Esophagus squamous epithelium (tissue), 5 donors: ENCODE data around the gene L1CAM. TPM values are rescaled to one million over a fixed set of nuclear protein-coding genes. Genes with fewer than 3 reads are reported as not detected.

Experiments
- DNase-seq: peaks from one replicate; lab custom pipeline; 2025; lab: John Stamatoyannopoulos, UW
- H3K27ac ChIP-seq, 4 donors: fragments of 200-600 bp; sonication (generic); one replicate each; pipeline ENCODE4 v1.5.1; 2016 to 2019; ENCODE audit warnings: mild to moderate bottlenecking in 1 of 4
- H3K27me3 ChIP-seq, 4 donors: fragments of 200-600 bp; sonication (generic); 1 replicate in 3 of 4; 2 replicates in 1 of 4; pipeline versions ENCODE4 v1.5.1 to v1.6.0; 2017 to 2021; ENCODE audit warnings: antibody characterized with exemption in 1 of 4
- H3K36me3 ChIP-seq, 3 donors: fragments of 200-600 bp; sonication (generic); one replicate each; pipeline ENCODE4 v1.5.1; 2016 to 2019
- H3K4me1 ChIP-seq, 3 donors: fragments of 200-600 bp; sonication (generic); one replicate each; pipeline ENCODE4 v1.5.1; 2017 to 2019
- H3K4me3 ChIP-seq, 4 donors: fragments of 200-600 bp; sonication (generic); 1 replicate in 3 of 4; 2 replicates in 1 of 4; pipeline ENCODE4 v1.5.1; 2016 to 2019; ENCODE audit warnings: mild to moderate bottlenecking in 2 of 4, moderate library complexity in 1 of 4
- H3K9me3 ChIP-seq, 3 donors: fragments of 200-600 bp; sonication (generic); one replicate each; pipeline ENCODE4 v1.5.1; 2016 to 2019
- CTCF ChIP-seq, 6 experiments: fragments of 450-650 bp in 4 of 6; fragments of 200-600 bp in 2 of 6; sonication (generic) in 2 of 6; IDR thresholded peaks; one replicate each; pipeline ENCODE4 v1.5.1; 2016 to 2019; ENCODE audit warnings: antibody characterized with exemption in 6 of 6, mild to moderate bottlenecking in 4 of 6, moderate library complexity in 4 of 6
- POLR2A ChIP-seq, 4 donors: fragments of 450-650 bp; IDR thresholded peaks; one replicate each; pipeline ENCODE4 v1.6.1; 2017; ENCODE audit warnings: antibody characterized with exemption in 4 of 4, mild to moderate bottlenecking in 4 of 4, moderate library complexity in 3 of 4
- WGBS, 2 donors: methylation state at CpG; one replicate each; pipeline ENCODE4 v1.1.5; 2018; 5-methylcytosine and 5-hydroxymethylcytosine counted together
- intact Hi-C: fragments of 100-400 bp; cut with DNase I; formaldehyde crosslinking; loops from one replicate; pipeline ENCODE4 v1.15.0; 2022
- total RNA-seq, 4 donors: library from RNA; depleted of rRNA; stranded (reverse); fragments of >200 nt; gene quantifications; one replicate each; pipeline ENCODE4 v1.1.0, GENCODE V29; 2016
- donor health status: DM: yes; HTN: yes; CAD: no.

Gene L1CAM
- total RNA-seq, 4 donors from 2014 or later: 0.35 to 3.2 (median 1.3) TPM

GRCh38 chrX:153857348-153857903, 28.5 kb downstream of the L1CAM start:
- no peaks in the 10 kb centered on the region for H3K9me3 ChIP-seq
- TF ChIP-seq POLR2A (IDR thresholded peaks at IDR 0.05) (no peak), CTCF (IDR thresholded peaks at IDR 0.05) (no peak)
- no peak overlapping the region for H3K27ac ChIP-seq
- intact Hi-C loops: no loop called here
- peaks cover 0 to 4% (median 2%) of the 10 kb centered on the region in 4 donors for H3K27me3 ChIP-seq
- no peaks in the 10 kb centered on the region for H3K36me3 ChIP-seq
- no peak overlapping the region for H3K4me3 ChIP-seq
- WGBS, 2 donors: 57 to 60% methylated on average over 1 of the region's 2 CpGs
- no peak for DNase-seq
- no peaks in the 10 kb centered on the region for H3K4me1 ChIP-seq

- Histone ChIP-seq H3K9me3 (no peaks in the 10 kb centered on the region), H3K36me3 (no peaks in the 10 kb centered on the region), H3K27ac (no peak overlapping the region), H3K27me3 (peaks cover 0 to 4% (median 0%) of the 10 kb centered on the region in 4 donors), H3K4me1 (no peaks in the 10 kb centered on the region), H3K4me3 (no peak overlapping the region)
- TF ChIP-seq POLR2A (IDR thresholded peaks at IDR 0.05): no peak
- no peak for TF ChIP-seq CTCF (IDR thresholded peaks at IDR 0.05)
- intact Hi-C loops: no loop called here
- DNase-seq: no peak
- WGBS, 2 donors: 67 to 91% methylated on average over 3 to 9 of the region's 9 CpGs
Observed at GRCh38 chrX:153854702-153855101, 31.3 kb downstream of the L1CAM start.

GRCh38 chrX:153853902-153854267, 32.1 kb downstream of the L1CAM start:
- 93% methylated on average over 3 of the region's 3 CpGs; no CpG with 5 or more reads in 1 of the 2 donors for WGBS, 2 donors
- Histone ChIP-seq H3K4me3 (no peak overlapping the region), H3K4me1 (no peaks in the 10 kb centered on the region), H3K36me3 (no peaks in the 10 kb centered on the region), H3K27me3 (peaks cover 0 to 4% (median 0%) of the 10 kb centered on the region in 4 donors), H3K9me3 (no peaks in the 10 kb centered on the region), H3K27ac (no peak overlapping the region)
- DNase-seq: no peak
- intact Hi-C loops: no loop called here
- TF ChIP-seq POLR2A (IDR thresholded peaks at IDR 0.05): no peak
- no peak for TF ChIP-seq CTCF (IDR thresholded peaks at IDR 0.05)

- Histone ChIP-seq H3K36me3 (no peaks in the 10 kb centered on the region), H3K9me3 (no peaks in the 10 kb centered on the region), H3K27me3 (peaks cover 0 to 4% (median 0%) of the 10 kb centered on the region in 4 donors), H3K27ac (no peak overlapping the region), H3K4me1 (no peaks in the 10 kb centered on the region), H3K4me3 (no peak overlapping the region)
- TF ChIP-seq CTCF (IDR thresholded peaks at IDR 0.05): no peak
- TF ChIP-seq POLR2A (IDR thresholded peaks at IDR 0.05): no peak
- intact Hi-C loops: no loop called here
- 62 to 67% methylated on average over 2 of the region's 3 CpGs for WGBS, 2 donors
- no peak for DNase-seq
Observed at GRCh38 chrX:153853180-153853901, 32.6 kb downstream of the L1CAM start.

- Histone ChIP-seq H3K4me3 (no peak overlapping the region), H3K4me1 (no peaks in the 10 kb centered on the region), H3K27me3 (peaks cover 0 to 4% (median 0%) of the 10 kb centered on the region in 4 donors), H3K9me3 (no peaks in the 10 kb centered on the region), H3K27ac (no peak overlapping the region), H3K36me3 (no peaks in the 10 kb centered on the region)
- intact Hi-C loops: no loop called here
- WGBS, 2 donors: 44 to 74% methylated on average over 3 of the region's 3 CpGs
- DNase-seq: no peak
- no peak for TF ChIP-seq POLR2A (IDR thresholded peaks at IDR 0.05)
- no peak for TF ChIP-seq CTCF (IDR thresholded peaks at IDR 0.05)
Observed at GRCh38 chrX:153851981-153852380, 34.0 kb downstream of the L1CAM start.
